Skeletal muscle satellite cell (primary cell): ENCODE results near the gene ASCC1.
"Not testable (repeated sequence)": the region's sequence is repeated elsewhere in the genome, so short reads cannot be mapped to it uniquely, and the experiment has no call there.

Source experiments
- H3K27me3 ChIP-seq: 2 replicates; pipeline ENCODE4 v1.7.0; 2013; ENCODE audit warnings: low read length; ENCODE audit not compliant: control insufficient read depth, insufficient read depth
- H3K36me3 ChIP-seq: 2 replicates; pipeline ENCODE4 v1.7.0; 2013; ENCODE audit warnings: mild to moderate bottlenecking, control low read depth, low read length; ENCODE audit not compliant: insufficient read depth
- H3K4me1 ChIP-seq: 2 replicates; pipeline ENCODE4 v1.7.0; 2013; ENCODE audit warnings: low read length; ENCODE audit not compliant: control insufficient read depth, insufficient read depth
- H3K4me2 ChIP-seq: 2 replicates; pipeline ENCODE4 v1.7.0; 2013; ENCODE audit warnings: mild to moderate bottlenecking, low read length
- H3K4me3 ChIP-seq: 2 replicates; pipeline ENCODE4 v1.7.0; 2013; ENCODE audit warnings: low read length
- H3K9ac ChIP-seq: 2 replicates; pipeline ENCODE4 v1.7.0; 2013; ENCODE audit warnings: mild to moderate bottlenecking, low read depth, low read length, moderate library complexity
- H3K9me3 ChIP-seq: replicated peaks from 2 replicates; pipeline ENCODE4 v1.7.0; 2013; ENCODE audit warnings: mild to moderate bottlenecking, control low read depth, low read length

Gene ASCC1

GRCh38 chr10:72211832-72212231, 4.2 kb downstream of the ASCC1 start:
- not testable (repeated sequence) for H3K4me2 ChIP-seq, H3K4me1 ChIP-seq, H3K4me3 ChIP-seq, H3K9me3 ChIP-seq, H3K9ac ChIP-seq, H3K27me3 ChIP-seq
- peaks cover 19% of the 10 kb centered on the region for H3K36me3 ChIP-seq

GRCh38 chr10:72211381-72211780, 4.7 kb downstream of the ASCC1 start:
- H3K9me3 ChIP-seq, H3K4me3 ChIP-seq, H3K9ac ChIP-seq, H3K27me3 ChIP-seq, H3K4me2 ChIP-seq, H3K4me1 ChIP-seq: not testable (repeated sequence)
- H3K36me3 ChIP-seq: peaks cover 19% of the 10 kb centered on the region

GRCh38 chr10:72208526-72208925, 7.5 kb downstream of the ASCC1 start:
- not testable (repeated sequence) for H3K4me3 ChIP-seq

GRCh38 chr10:72206511-72207229, 9.4 kb downstream of the ASCC1 start:
- no peaks in the 10 kb centered on the region for H3K9me3 ChIP-seq
- no peaks in the 10 kb centered on the region for H3K27me3 ChIP-seq
- H3K4me3 ChIP-seq: no peak overlapping the region
- peaks cover 31% of the 10 kb centered on the region for H3K36me3 ChIP-seq
- H3K4me1 ChIP-seq: peaks cover 7% of the 10 kb centered on the region
- H3K4me2 ChIP-seq: no peak overlapping the region
- no peak overlapping the region for H3K9ac ChIP-seq

More at GRCh38 chr10:72208526-72208925, 7.5 kb downstream of the ASCC1 start:
- not testable (repeated sequence) for H3K4me1 ChIP-seq, H3K4me2 ChIP-seq, H3K27me3 ChIP-seq, H3K9me3 ChIP-seq, H3K9ac ChIP-seq
- H3K36me3 ChIP-seq: peaks cover 25% of the 10 kb centered on the region

- Histone ChIP-seq H3K9me3 (no peaks in the 10 kb centered on the region), H3K27me3 (no peaks in the 10 kb centered on the region), H3K4me1 (peaks cover 7% of the 10 kb centered on the region), H3K4me2 (no peak overlapping the region), H3K9ac (no peak overlapping the region), H3K36me3 (peaks cover 26% of the 10 kb centered on the region), H3K4me3 (no peak overlapping the region)
These were observed 11.4 kb downstream of the ASCC1 start for GRCh38 chr10:72204724-72205123.

GRCh38 chr10:72204296-72204695, 11.8 kb downstream of the ASCC1 start:
- no peak overlapping the region for H3K4me3 ChIP-seq
- no peak overlapping the region for H3K9ac ChIP-seq
- H3K36me3 ChIP-seq: peaks cover 26% of the 10 kb centered on the region
- H3K9me3 ChIP-seq: no peaks in the 10 kb centered on the region
- peaks cover 7% of the 10 kb centered on the region for H3K4me1 ChIP-seq
- no peaks in the 10 kb centered on the region for H3K27me3 ChIP-seq
- H3K4me2 ChIP-seq: no peak overlapping the region

GRCh38 chr10:72201293-72201692, 14.8 kb downstream of the ASCC1 start:
- peaks cover 7% of the 10 kb centered on the region for H3K4me1 ChIP-seq
- H3K4me2 ChIP-seq: no peak overlapping the region
- peaks cover 18% of the 10 kb centered on the region for H3K36me3 ChIP-seq
- no peak overlapping the region for H3K4me3 ChIP-seq
- no peak overlapping the region for H3K9ac ChIP-seq
- H3K9me3 ChIP-seq: no peaks in the 10 kb centered on the region
- no peaks in the 10 kb centered on the region for H3K27me3 ChIP-seq

- Histone ChIP-seq H3K9ac (no peak overlapping the region), H3K4me3 (no peak overlapping the region), H3K4me1 (peaks cover 7% of the 10 kb centered on the region), H3K4me2 (no peak overlapping the region), H3K36me3 (peaks cover 19% of the 10 kb centered on the region), H3K27me3 (no peaks in the 10 kb centered on the region), H3K9me3 (no peaks in the 10 kb centered on the region)
These were observed 15.2 kb downstream of the ASCC1 start for GRCh38 chr10:72200883-72201282.

- no peaks in the 10 kb centered on the region for H3K27me3 ChIP-seq
- H3K9ac ChIP-seq: no peak overlapping the region
- no peaks in the 10 kb centered on the region for H3K9me3 ChIP-seq
- no peak overlapping the region for H3K4me3 ChIP-seq
- H3K4me2 ChIP-seq: no peak overlapping the region
- H3K4me1 ChIP-seq: no peaks in the 10 kb centered on the region
- peaks cover 3% of the 10 kb centered on the region for H3K36me3 ChIP-seq
These were observed 21.1 kb downstream of the ASCC1 start for GRCh38 chr10:72194949-72195348.

- no peaks in the 10 kb centered on the region for H3K9me3 ChIP-seq
- H3K27me3 ChIP-seq: no peaks in the 10 kb centered on the region
- H3K36me3 ChIP-seq: peaks cover 5% of the 10 kb centered on the region
- no peak overlapping the region for H3K4me3 ChIP-seq
- peak overlapping the region; percentile 59 for H3K4me2 ChIP-seq
- H3K9ac ChIP-seq: peak overlapping the region; percentile 73
- peaks cover 10% of the 10 kb centered on the region for H3K4me1 ChIP-seq
These were observed 29.1 kb downstream of the ASCC1 start for GRCh38 chr10:72186982-72187330.

GRCh38 chr10:72186258-72186981, 29.7 kb downstream of the ASCC1 start:
- H3K4me1 ChIP-seq: peaks cover 10% of the 10 kb centered on the region
- no peak overlapping the region for H3K4me3 ChIP-seq
- no peaks in the 10 kb centered on the region for H3K9me3 ChIP-seq
- no peaks in the 10 kb centered on the region for H3K27me3 ChIP-seq
- peak overlapping the region; percentile 59 for H3K4me2 ChIP-seq
- H3K36me3 ChIP-seq: peaks cover 5% of the 10 kb centered on the region
- H3K9ac ChIP-seq: peak overlapping the region; percentile 73

- no peaks in the 10 kb centered on the region for H3K9me3 ChIP-seq
- H3K36me3 ChIP-seq: peaks cover 5% of the 10 kb centered on the region
- no peak overlapping the region for H3K4me2 ChIP-seq
- no peaks in the 10 kb centered on the region for H3K27me3 ChIP-seq
- H3K9ac ChIP-seq: no peak overlapping the region
- H3K4me3 ChIP-seq: no peak overlapping the region
- peaks cover 10% of the 10 kb centered on the region for H3K4me1 ChIP-seq
These were observed 31.9 kb downstream of the ASCC1 start for GRCh38 chr10:72184156-72184555.
